Esophagus (tissue), 2 donors: ENCODE data around the gene TTC13. TPM values are rescaled to one million over a fixed set of nuclear protein-coding genes. Genes with fewer than 3 reads are reported as not detected.

ENCODE experiments used
- H3K27ac ChIP-seq, 2 donors: one replicate each; pipeline ENCODE4 v1.5.1; 2013; ENCODE audit warnings: low read depth in 2 of 2, mild to moderate bottlenecking in 2 of 2, inconsistent platforms in 1 of 2, low read length in 1 of 2, moderate library complexity in 1 of 2
- H3K27me3 ChIP-seq, 2 donors: one replicate each; pipeline ENCODE4 v1.6.1; 2013; ENCODE audit warnings: low read length in 2 of 2, control low read depth in 1 of 2, mild to moderate bottlenecking in 1 of 2; ENCODE audit not compliant: insufficient read depth in 2 of 2, control insufficient read depth in 1 of 2
- H3K36me3 ChIP-seq, 2 donors: one replicate each; pipeline ENCODE4 v1.6.1; 2013; ENCODE audit warnings: low read length in 1 of 2; ENCODE audit not compliant: control insufficient read depth in 2 of 2, insufficient read depth in 2 of 2
- H3K4me1 ChIP-seq, 2 donors: one replicate each; pipeline ENCODE4 v1.6.1; 2013; ENCODE audit warnings: low read length in 1 of 2; ENCODE audit not compliant: control insufficient read depth in 2 of 2, insufficient read depth in 2 of 2
- H3K4me3 ChIP-seq, 2 donors: one replicate each; pipeline ENCODE4 v1.5.1; 2013; ENCODE audit warnings: low read length in 2 of 2, mild to moderate bottlenecking in 2 of 2, low read depth in 1 of 2, moderate library complexity in 1 of 2
- H3K9me3 ChIP-seq, 2 donors: one replicate each; pipeline ENCODE4 v1.6.1; 2013; ENCODE audit warnings: mild to moderate bottlenecking in 2 of 2, low read depth in 1 of 2, low read length in 1 of 2, moderate library complexity in 1 of 2; ENCODE audit not compliant: control insufficient read depth in 2 of 2, insufficient read depth in 1 of 2
- WGBS, 2 donors: extraction: QIAGEN DNeasy Blood & Tissue Kit; methylation state at CpG; one replicate each; pipeline ENCODE4 v1.1.7; 2013; 5-methylcytosine and 5-hydroxymethylcytosine counted together
- polyA plus RNA-seq, 2 donors: library from polyadenylated mRNA; stranded (reverse); fragments of 200-250 nt; gene quantifications; one replicate each; pipeline ENCODE4 v1.2.3, GENCODE V29; 2013
- donor health status: healthy with polysubstance abuse.
- donor health status: Bipolar disorder and iron deficiency.

TTC13 gene
- polyA plus RNA-seq, 2 donors = 5.0 to 7.6 TPM

DNA sequence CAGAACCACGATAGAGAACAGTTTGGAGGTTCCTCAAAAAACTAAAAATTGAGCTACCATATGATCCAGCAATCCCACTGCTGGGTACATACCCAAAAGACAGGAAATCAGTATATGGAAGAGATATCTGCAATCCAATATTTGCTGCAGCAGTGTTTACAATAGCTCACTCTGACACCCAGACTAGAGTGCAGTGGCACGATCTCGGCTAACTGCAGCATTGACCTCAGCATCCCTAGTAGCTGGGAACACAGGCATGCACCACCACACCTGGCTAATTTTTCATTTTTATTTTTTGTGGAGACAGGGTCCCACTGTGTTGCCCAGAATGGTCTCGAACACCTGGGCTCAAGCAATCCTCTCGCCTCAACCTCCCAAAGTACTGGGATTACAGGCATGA, 13.1 kb downstream of the TTC13 start:
- H3K27ac ChIP-seq = no peak overlapping the region
- no peaks in the 10 kb centered on the region for H3K36me3 ChIP-seq
- no peaks in the 10 kb centered on the region for H3K4me1 ChIP-seq
- H3K4me3 ChIP-seq = no peak overlapping the region
- WGBS, 2 donors = 91 to 95% methylated on average over 5 of the region's 5 CpGs
- H3K27me3 ChIP-seq = no peaks in the 10 kb centered on the region
- H3K9me3 ChIP-seq = no peaks in the 10 kb centered on the region

DNA sequence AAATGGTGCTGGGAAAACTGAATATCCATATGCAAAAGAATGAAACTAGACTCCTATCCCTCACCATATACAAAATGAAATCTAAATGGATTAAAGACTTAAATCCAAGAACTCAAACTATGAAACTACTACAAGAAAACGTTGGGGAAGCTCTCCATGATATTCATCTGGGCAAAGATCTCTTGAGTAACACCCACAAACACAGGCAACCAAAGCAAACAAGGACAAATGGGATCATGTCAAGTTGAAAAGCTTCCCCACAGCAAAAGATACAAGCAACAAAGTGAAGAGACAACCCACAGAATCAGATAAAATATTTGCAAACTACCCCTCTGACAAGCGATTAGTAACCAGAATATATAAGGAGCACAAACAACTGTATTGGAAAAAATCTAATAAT, 13.8 kb downstream of the TTC13 start:
- 45 to 49% methylated on average over 2 of the region's 2 CpGs for WGBS, 2 donors
- H3K36me3 ChIP-seq = no peaks in the 10 kb centered on the region

DNA sequence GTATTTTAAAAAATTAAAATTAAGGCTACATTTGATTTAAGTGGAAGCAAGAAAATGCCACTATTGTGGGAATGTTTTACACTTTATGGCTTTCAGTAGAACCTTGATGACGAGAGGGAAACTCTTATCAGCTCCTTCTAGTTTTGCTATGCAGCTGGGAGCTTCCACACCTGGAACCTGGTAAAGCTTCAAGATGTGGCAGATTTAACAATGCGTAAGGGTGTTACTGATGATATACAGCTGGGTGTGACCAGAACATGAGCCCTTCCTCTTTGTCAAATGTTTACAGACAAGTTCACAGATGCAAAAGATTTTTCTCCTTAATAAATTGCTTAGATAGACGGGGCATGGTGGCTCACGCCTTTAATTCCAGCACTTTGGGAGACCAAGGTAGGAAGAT, 20.3 kb downstream of the TTC13 start:
- Histone ChIP-seq H3K4me1 (peaks cover 0 to 2% of the 10 kb centered on the region in 2 donors), H3K9me3 (no peaks in the 10 kb centered on the region), H3K36me3 (no peaks in the 10 kb centered on the region), H3K27me3 (no peaks in the 10 kb centered on the region), H3K4me3 (no peak overlapping the region), H3K27ac (no peak overlapping the region)
- WGBS, 2 donors = 79 to 81% methylated on average over 4 of the region's 4 CpGs

More for the DNA sequence above, 13.8 kb downstream of the TTC13 start:
- no peaks in the 10 kb centered on the region for H3K9me3 ChIP-seq
- H3K27ac ChIP-seq = no peak overlapping the region
- H3K4me1 ChIP-seq = no peaks in the 10 kb centered on the region
- H3K4me3 ChIP-seq = no peak overlapping the region
- no peaks in the 10 kb centered on the region for H3K27me3 ChIP-seq

DNA sequence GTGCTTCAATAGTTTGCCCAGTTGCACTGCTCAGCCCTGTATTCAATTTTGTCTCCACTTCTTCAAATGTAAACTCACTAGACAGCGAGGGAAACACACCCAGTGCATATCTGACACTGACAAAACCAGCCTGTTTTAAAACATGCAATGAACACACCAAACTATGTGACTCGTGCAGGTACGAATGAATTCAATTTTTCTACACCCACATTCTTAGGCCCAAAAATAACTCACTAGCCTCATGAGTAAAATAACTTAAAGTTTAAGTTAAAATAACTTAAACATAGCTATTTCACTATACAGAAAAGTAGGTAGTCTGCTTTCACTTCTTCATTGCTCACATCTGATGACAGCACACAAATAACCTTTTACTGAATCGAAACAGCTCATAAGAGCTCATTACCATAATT, 21.1 kb downstream of the TTC13 start:
- H3K27me3 ChIP-seq = no peaks in the 10 kb centered on the region
- peaks cover 0 to 2% of the 10 kb centered on the region in 2 donors for H3K4me1 ChIP-seq
- H3K36me3 ChIP-seq = no peaks in the 10 kb centered on the region
- no peak overlapping the region for H3K4me3 ChIP-seq
- H3K9me3 ChIP-seq = no peaks in the 10 kb centered on the region
- 51 to 67% methylated on average over 4 of the region's 4 CpGs for WGBS, 2 donors
- H3K27ac ChIP-seq = no peak overlapping the region

DNA sequence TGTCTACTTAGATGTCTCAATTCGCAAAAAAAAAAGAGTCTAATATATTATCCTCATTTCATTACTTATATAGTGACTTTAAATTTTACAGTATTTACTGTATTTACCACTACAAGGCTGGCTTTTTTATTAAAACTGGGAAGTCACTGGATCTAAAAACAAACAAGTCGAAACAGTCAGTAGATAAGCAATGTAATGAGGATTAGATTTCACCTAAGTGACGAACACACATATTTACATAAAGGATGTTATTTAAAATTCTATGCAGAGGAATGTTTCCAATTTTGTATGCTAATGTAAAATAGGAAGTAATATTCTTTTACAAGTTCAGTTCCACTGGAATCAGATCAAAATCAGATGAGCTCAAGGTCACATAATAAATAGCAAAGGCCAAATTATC, 28.3 kb downstream of the TTC13 start:
- H3K4me3 ChIP-seq = no peak overlapping the region
- H3K36me3 ChIP-seq = no peaks in the 10 kb centered on the region
- 55 to 62% methylated on average over 3 of the region's 3 CpGs for whole genome bisulfite sequencing, 2 donors
- no peaks in the 10 kb centered on the region for H3K27me3 ChIP-seq
- no peaks in the 10 kb centered on the region for H3K4me1 ChIP-seq
- H3K9me3 ChIP-seq = no peaks in the 10 kb centered on the region
- H3K27ac ChIP-seq = no peak overlapping the region

DNA sequence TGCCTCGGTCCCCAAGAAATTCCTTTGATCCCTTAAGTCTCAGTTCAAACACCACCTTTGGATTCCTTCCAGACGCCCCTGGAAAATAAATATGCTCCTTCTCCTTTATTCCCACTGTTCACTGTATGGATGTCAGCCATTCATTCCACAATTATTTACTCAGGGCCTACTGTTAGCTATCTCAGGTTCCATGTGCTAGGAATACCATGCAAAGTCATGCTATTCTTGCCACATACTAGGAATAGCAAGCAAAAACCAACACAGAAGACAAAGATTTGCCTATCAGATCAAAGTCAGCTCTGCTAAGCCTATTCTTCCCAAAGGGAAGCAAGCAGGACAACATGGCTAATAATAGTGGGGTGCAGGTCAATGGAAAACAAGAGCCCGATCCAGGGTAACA, 29.8 kb downstream of the TTC13 start:
- 91 to 94% methylated on average over 3 of the region's 3 CpGs for WGBS, 2 donors
- H3K36me3 ChIP-seq = peaks cover 2 to 4% of the 10 kb centered on the region in 2 donors

DNA sequence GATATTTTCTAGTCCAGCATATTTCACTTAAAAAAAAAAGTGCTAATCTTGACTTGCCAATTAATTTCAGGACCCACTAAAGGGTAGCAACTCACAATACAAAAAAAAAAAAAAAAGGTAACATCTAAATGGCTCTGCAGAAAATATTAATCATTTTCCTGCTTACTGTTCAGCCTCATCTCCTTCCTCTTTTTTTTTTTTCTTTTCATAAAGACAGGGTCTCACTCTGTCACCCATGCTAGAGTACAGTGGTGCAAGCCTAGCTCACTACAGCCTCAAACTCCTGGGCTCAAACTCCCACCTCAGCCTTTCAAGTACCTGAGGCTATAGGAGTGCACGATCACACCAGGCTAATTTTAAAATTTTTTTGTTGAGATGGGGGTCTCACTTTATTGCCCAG, 30.4 kb downstream of the TTC13 start:
- Histone ChIP-seq H3K36me3 (peaks cover 2 to 4% of the 10 kb centered on the region in 2 donors), H3K27me3 (no peaks in the 10 kb centered on the region), H3K27ac (no peak overlapping the region), H3K4me1 (no peaks in the 10 kb centered on the region), H3K4me3 (no peak overlapping the region), H3K9me3 (no peaks in the 10 kb centered on the region)
- WGBS, 2 donors = 87 to 100% methylated on average over 1 of the region's 1 CpG

More for the DNA sequence above, 29.8 kb downstream of the TTC13 start:
- Histone ChIP-seq H3K4me1 (no peaks in the 10 kb centered on the region), H3K27me3 (no peaks in the 10 kb centered on the region), H3K27ac (no peak overlapping the region), H3K9me3 (no peaks in the 10 kb centered on the region), H3K4me3 (no peak overlapping the region)

DNA sequence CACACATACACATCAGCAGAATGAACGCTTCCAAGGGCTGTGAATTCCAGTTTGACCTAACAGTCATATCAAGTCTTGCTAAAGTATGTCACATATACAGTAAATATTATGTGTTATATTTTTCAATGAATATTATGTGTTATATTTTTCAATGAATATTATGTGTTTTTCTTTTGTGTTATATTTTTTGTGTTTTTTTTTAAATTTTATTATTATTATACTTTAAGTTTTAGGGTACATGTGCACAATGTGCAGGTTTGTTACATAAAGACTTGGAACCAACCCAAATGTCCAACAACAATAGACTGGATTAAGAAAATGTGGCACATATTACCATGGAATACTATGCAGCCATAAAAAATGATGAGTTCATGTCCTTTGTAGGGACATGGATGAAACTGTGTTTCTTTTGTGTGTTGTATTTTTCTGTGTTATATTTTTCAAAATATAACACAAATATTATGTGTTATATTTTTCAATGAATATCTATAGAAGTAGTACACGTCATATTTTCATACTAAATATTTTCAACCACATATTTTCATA, 35.5 kb downstream of the TTC13 start:
- WGBS, 2 donors = 98 to 99% methylated on average over 2 of the region's 2 CpGs
- H3K27ac ChIP-seq = no peak overlapping the region

DNA sequence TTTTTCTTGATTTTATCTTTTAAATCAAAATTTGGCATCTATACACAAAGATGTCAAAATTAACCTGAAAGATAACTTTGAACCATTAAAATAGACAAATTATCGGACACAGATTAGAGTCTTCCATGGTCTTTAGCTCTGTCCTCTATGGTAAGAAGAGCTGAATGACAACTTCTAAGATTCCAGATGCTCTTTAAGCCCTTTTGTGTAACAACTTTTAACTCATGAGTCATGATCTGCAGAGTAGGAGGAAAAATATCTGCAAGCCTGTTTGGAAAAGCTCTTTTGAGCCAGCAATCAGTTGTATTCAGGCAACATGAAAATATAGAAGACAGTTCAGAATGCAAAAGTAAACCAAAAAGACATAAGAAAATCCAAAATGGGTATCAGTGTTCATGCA, 37.8 kb downstream of the TTC13 start:
- 96 to 98% methylated on average over 1 of the region's 1 CpG for WGBS, 2 donors
- H3K27ac ChIP-seq = no peak overlapping the region
- H3K36me3 ChIP-seq = peaks cover 6% of the 10 kb centered on the region in 2 donors

More for the DNA sequence above, 35.5 kb downstream of the TTC13 start:
- H3K4me3 ChIP-seq = no peak overlapping the region
- H3K36me3 ChIP-seq = peaks cover 5% of the 10 kb centered on the region in 2 donors
- no peaks in the 10 kb centered on the region for H3K9me3 ChIP-seq
- no peaks in the 10 kb centered on the region for H3K27me3 ChIP-seq
- H3K4me1 ChIP-seq = no peaks in the 10 kb centered on the region

DNA sequence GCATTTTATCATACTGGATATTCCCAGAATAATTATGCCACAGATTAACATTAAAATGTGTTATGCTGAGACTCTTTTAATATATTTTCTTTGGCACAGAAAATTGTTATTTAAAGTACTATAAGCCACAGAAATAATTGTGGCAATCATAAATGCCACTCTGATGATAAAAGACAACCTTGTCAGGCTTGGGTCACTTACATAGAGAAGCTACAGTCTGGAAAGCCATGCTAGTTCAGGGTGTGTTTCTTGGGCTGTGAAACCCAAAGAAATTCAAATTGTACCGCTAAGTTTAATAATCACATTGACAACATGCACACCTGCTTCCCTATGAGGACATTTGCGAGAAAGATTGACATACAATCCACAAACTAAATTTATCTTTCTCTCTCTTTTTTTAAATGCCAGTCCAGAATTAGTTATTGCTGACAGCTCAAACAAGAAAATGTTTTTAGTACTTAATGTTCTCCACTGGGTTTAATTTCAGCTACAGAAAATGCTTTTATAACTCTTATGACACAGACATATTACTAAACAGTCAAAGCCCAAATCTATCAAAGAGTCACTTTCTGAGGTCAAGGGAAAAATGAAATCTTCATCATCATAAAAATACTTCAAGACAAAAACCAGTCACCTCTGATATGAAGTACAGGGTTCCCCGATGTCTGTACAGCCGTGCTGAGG, 38.7 kb downstream of the TTC13 start:
- no peak overlapping the region for H3K27ac ChIP-seq
- H3K9me3 ChIP-seq = no peaks in the 10 kb centered on the region
- WGBS, 2 donors = 75 to 90% methylated on average over 4 of the region's 4 CpGs
- H3K4me1 ChIP-seq = no peaks in the 10 kb centered on the region
- H3K36me3 ChIP-seq = peaks cover 2 to 4% of the 10 kb centered on the region in 2 donors
- H3K4me3 ChIP-seq = no peak overlapping the region
- H3K27me3 ChIP-seq = no peaks in the 10 kb centered on the region

More for the DNA sequence above, 37.8 kb downstream of the TTC13 start:
- Histone ChIP-seq H3K4me1 (no peaks in the 10 kb centered on the region), H3K4me3 (no peak overlapping the region), H3K9me3 (no peaks in the 10 kb centered on the region), H3K27me3 (no peaks in the 10 kb centered on the region)
